Measurements from ENCODE around the gene MYEF2.

MYEF2 gene

GRCh38 chr15:48168616-48169015 lies 9.5 kb downstream of the MYEF2 start:
- Histone ChIP-seq H3K27me3 (no peaks in the 10 kb centered on the region), H3K36me3 (peaks cover 40% of the 10 kb centered on the region), H3K4me1 (no peaks in the 10 kb centered on the region; the same call in 1 of the 2 replicates), H3K9me3 (no peaks in the 10 kb centered on the region), H3K4me3 (ENCODE audit: low read depth, low read length) (no peak overlapping the region)
- DNase-seq, result no peak
- TF ChIP-seq CTCF (IDR thresholded peaks at IDR 0.05; ENCODE audit: low read depth, low read length), result no peak

GRCh38 chr15:48153526-48153925 lies 24.6 kb downstream of the MYEF2 start:
- Histone ChIP-seq H3K27me3 (no peaks in the 10 kb centered on the region), H3K4me1 (no peaks in the 10 kb centered on the region), H3K9me3 (no peaks in the 10 kb centered on the region), H3K36me3 (peaks cover 47% of the 10 kb centered on the region), H3K4me3 (ENCODE audit: low read depth, low read length) (no peak overlapping the region)
- DNase-seq, result no peak
- no peak for TF ChIP-seq CTCF (IDR thresholded peaks at IDR 0.05; ENCODE audit: low read depth, low read length)

GRCh38 chr15:48149858-48150257 lies 28.2 kb downstream of the MYEF2 start:
- H3K4me3 ChIP-seq (ENCODE audit: low read depth, low read length), result no peak overlapping the region
- no peak for TF ChIP-seq CTCF (IDR thresholded peaks at IDR 0.05; ENCODE audit: low read depth, low read length)
- H3K27me3 ChIP-seq, result no peaks in the 10 kb centered on the region
- H3K36me3 ChIP-seq, result peaks cover 38% of the 10 kb centered on the region
- no peak for DNase-seq
- H3K4me1 ChIP-seq, result no peaks in the 10 kb centered on the region
- no peaks in the 10 kb centered on the region for H3K9me3 ChIP-seq

- H3K9me3 ChIP-seq, result no peaks in the 10 kb centered on the region
- H3K4me3 ChIP-seq (ENCODE audit: low read depth, low read length), result no peak overlapping the region
- H3K36me3 ChIP-seq, result peaks cover 24% of the 10 kb centered on the region
- H3K4me1 ChIP-seq, result peaks cover 4% of the 10 kb centered on the region; the same call in 1 of the 2 replicates
- TF ChIP-seq CTCF (IDR thresholded peaks at IDR 0.05; ENCODE audit: low read depth, low read length), result no peak
- no peak for DNase-seq
- H3K27me3 ChIP-seq, result no peaks in the 10 kb centered on the region
Measured at GRCh38 chr15:48147358-48147757, 30.7 kb downstream of the MYEF2 start.

- Histone ChIP-seq H3K4me1 (peaks cover 4% of the 10 kb centered on the region; the same call in 1 of the 2 replicates), H3K4me3 (ENCODE audit: low read depth, low read length) (no peak overlapping the region), H3K27me3 (no peaks in the 10 kb centered on the region), H3K36me3 (peaks cover 13% of the 10 kb centered on the region), H3K9me3 (no peaks in the 10 kb centered on the region)
- no peak for DNase-seq
- TF ChIP-seq CTCF (IDR thresholded peaks at IDR 0.05; ENCODE audit: low read depth, low read length), result no peak
Measured at GRCh38 chr15:48145923-48146322, 32.2 kb downstream of the MYEF2 start.

GRCh38 chr15:48144889-48145288 lies 33.2 kb downstream of the MYEF2 start:
- Histone ChIP-seq H3K27me3 (no peaks in the 10 kb centered on the region), H3K4me3 (ENCODE audit: low read depth, low read length) (no peak overlapping the region), H3K4me1 (peaks cover 4% of the 10 kb centered on the region; the same call in 1 of the 2 replicates), H3K9me3 (no peaks in the 10 kb centered on the region), H3K36me3 (peaks cover 9% of the 10 kb centered on the region)
- no peak for TF ChIP-seq CTCF (IDR thresholded peaks at IDR 0.05; ENCODE audit: low read depth, low read length)
- DNase-seq, result no peak

Data from BE2C (cell line).